DND-41 (cell line): ENCODE results near the gene DNM3.
"Not testable (repeated sequence)": the region's sequence is repeated elsewhere in the genome, so short reads cannot be mapped to it uniquely, and the experiment has no call there.

Experiments used
- ATAC-seq: fragments of 200-7000 bp; cut with Tn5 transposase; 3 replicates; pipeline ENCODE4 v1.9.1; 2021; ENCODE audit warnings: low read depth; ENCODE audit not compliant: insufficient read depth
- DNase-seq: peaks from one replicate; pipeline ENCODE4 v3.0.0-alpha.2; 2020
- H2AFZ ChIP-seq: 2 replicates; pipeline ENCODE4 v1.6.0; 2012; ENCODE audit warnings: low read depth, low read length
- H3K27ac ChIP-seq: 2 replicates; pipeline ENCODE4 v1.5.1; 2012; ENCODE audit warnings: low read length, inconsistent platforms
- H3K27me3 ChIP-seq: fragments of 200-600 bp; sonication (generic); 2 replicates; pipeline ENCODE4 v1.6.0; 2012; ENCODE audit warnings: low read length, mild to moderate bottlenecking, inconsistent platforms; ENCODE audit not compliant: insufficient read depth, poor library complexity
- H3K36me3 ChIP-seq: 2 replicates; pipeline ENCODE4 v1.5.1; 2012; ENCODE audit warnings: low read length, inconsistent platforms; ENCODE audit not compliant: insufficient read depth
- H3K4me1 ChIP-seq: 2 replicates; pipeline ENCODE4 v1.5.1; 2012; ENCODE audit warnings: mild to moderate bottlenecking, low read length; ENCODE audit not compliant: insufficient read depth
- H3K4me2 ChIP-seq: 2 replicates; pipeline ENCODE4 v1.6.0; 2012; ENCODE audit warnings: mild to moderate bottlenecking, moderate library complexity, low read length, inconsistent platforms; ENCODE audit not compliant: insufficient read depth
- H3K4me3 ChIP-seq, 2 experiments: fragments of 200-600 bp in 1 of 2; shearing (Covaris generic) in 1 of 2; 2 replicates each; pipeline ENCODE4 v1.5.1; 2012 to 2016; ENCODE audit warnings: inconsistent platforms in 2 of 2, low read length in 2 of 2, mild to moderate bottlenecking in 2 of 2, low read depth in 1 of 2, moderate library complexity in 1 of 2
- H3K79me2 ChIP-seq: 2 replicates; pipeline ENCODE4 v1.6.0; 2012; ENCODE audit warnings: low read length, inconsistent platforms; ENCODE audit not compliant: insufficient read depth
- H3K9ac ChIP-seq: 2 replicates; pipeline ENCODE4 v1.6.0; 2012; ENCODE audit warnings: low read depth, mild to moderate bottlenecking, inconsistent platforms, low read length, moderate library complexity
- H3K9me3 ChIP-seq: 2 replicates; pipeline ENCODE4 v1.5.1; 2012; ENCODE audit warnings: low read length, moderate library complexity, mild to moderate bottlenecking, inconsistent platforms; ENCODE audit not compliant: insufficient read depth, severe bottlenecking
- H4K20me1 ChIP-seq: 2 replicates; pipeline ENCODE4 v1.6.0; 2012; ENCODE audit warnings: low read length; ENCODE audit not compliant: insufficient read depth
- EZH2 ChIP-seq: IDR thresholded peaks from 3 replicates; pipeline ENCODE4 v1.6.1; 2012; ENCODE audit warnings: borderline replicate concordance, low read depth, mild to moderate bottlenecking, moderate library complexity, low read length, inconsistent platforms; ENCODE audit not compliant: severe bottlenecking
- TF ChIP-seq, protein P1 (sequence below): IDR thresholded peaks from 2 replicates; pipeline ENCODE4 v1.5.1; 2012; ENCODE audit warnings: borderline replicate concordance, low read length, moderate library complexity, mild to moderate bottlenecking; ENCODE audit not compliant: poor library complexity, severe bottlenecking; ENCODE audit errors: extremely low read depth

Gene DNM3

DNA sequence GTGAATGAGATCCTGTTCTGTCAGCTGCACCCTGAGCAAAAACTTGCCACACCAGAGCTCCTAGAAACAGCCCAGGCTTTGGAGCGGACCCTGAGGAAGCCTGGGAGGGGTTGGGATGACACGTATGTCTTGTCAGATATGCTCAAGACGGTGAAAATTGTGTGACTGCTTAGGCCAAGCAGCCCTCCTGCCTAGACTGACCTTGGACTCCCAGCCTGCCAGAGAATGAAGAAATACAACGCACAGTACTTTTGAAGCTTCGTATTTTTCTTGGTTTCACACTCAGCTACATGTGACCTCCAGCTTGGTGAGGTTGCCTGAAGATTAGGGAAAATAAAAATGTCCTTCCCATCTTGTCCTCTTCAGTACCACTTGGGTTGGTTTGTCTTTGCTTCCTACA lies 44.7 kb upstream of the DNM3 start:
- no peaks in the 10 kb centered on the region for H3K4me1 ChIP-seq
- H3K4me3 ChIP-seq: no peak overlapping the region
- DNase-seq (no peak), ATAC-seq (no peak)
- no peaks in the 10 kb centered on the region for H4K20me1 ChIP-seq
- H3K27ac ChIP-seq: no peak overlapping the region
- H3K9ac ChIP-seq: no peak overlapping the region
- H3K4me2 ChIP-seq: no peak overlapping the region
- no peak overlapping the region for H2AFZ ChIP-seq
- no peaks in the 10 kb centered on the region for H3K9me3 ChIP-seq
- H3K27me3 ChIP-seq: no peaks in the 10 kb centered on the region
- peaks cover 73% of the 10 kb centered on the region for H3K36me3 ChIP-seq
- TF ChIP-seq, protein P1, sequence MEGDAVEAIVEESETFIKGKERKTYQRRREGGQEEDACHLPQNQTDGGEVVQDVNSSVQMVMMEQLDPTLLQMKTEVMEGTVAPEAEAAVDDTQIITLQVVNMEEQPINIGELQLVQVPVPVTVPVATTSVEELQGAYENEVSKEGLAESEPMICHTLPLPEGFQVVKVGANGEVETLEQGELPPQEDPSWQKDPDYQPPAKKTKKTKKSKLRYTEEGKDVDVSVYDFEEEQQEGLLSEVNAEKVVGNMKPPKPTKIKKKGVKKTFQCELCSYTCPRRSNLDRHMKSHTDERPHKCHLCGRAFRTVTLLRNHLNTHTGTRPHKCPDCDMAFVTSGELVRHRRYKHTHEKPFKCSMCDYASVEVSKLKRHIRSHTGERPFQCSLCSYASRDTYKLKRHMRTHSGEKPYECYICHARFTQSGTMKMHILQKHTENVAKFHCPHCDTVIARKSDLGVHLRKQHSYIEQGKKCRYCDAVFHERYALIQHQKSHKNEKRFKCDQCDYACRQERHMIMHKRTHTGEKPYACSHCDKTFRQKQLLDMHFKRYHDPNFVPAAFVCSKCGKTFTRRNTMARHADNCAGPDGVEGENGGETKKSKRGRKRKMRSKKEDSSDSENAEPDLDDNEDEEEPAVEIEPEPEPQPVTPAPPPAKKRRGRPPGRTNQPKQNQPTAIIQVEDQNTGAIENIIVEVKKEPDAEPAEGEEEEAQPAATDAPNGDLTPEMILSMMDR: no peak
- TF ChIP-seq EZH2: no peak
- no peaks in the 10 kb centered on the region for H3K79me2 ChIP-seq

DNA sequence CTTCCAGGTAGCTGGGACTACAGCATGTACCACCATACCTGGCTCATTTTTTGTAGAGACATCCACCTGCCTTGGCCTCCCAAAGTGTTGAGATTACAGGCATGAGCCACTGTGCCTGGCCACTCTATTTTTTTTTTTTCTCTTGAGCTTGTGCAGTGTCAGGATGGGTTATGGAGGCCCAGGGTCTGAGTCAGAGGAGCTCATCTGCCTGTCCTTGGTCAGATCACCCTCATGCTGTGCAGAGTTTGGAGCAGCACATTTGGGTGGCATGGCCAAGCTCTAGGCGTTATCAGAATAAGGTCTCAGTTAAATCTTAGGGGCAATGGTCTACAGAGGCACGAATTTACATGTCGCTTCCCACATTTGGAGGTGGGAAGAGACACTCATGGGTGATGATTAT lies 43.0 kb upstream of the DNM3 start:
- ATAC-seq: no peak
- H3K79me2 ChIP-seq: no peaks in the 10 kb centered on the region
- no peaks in the 10 kb centered on the region for H3K9me3 ChIP-seq
- H3K27ac ChIP-seq: no peak overlapping the region
- H3K9ac ChIP-seq: no peak overlapping the region
- no peak overlapping the region for H3K4me2 ChIP-seq
- TF ChIP-seq, protein P1: no peak
- no peak for TF ChIP-seq EZH2
- peaks cover 56% of the 10 kb centered on the region for H3K36me3 ChIP-seq
- no peaks in the 10 kb centered on the region for H3K4me1 ChIP-seq
- H2AFZ ChIP-seq: no peak overlapping the region
- H4K20me1 ChIP-seq: no peaks in the 10 kb centered on the region
- DNase-seq: no peak
- no peaks in the 10 kb centered on the region for H3K27me3 ChIP-seq
- H3K4me3 ChIP-seq: no peak overlapping the region

DNA sequence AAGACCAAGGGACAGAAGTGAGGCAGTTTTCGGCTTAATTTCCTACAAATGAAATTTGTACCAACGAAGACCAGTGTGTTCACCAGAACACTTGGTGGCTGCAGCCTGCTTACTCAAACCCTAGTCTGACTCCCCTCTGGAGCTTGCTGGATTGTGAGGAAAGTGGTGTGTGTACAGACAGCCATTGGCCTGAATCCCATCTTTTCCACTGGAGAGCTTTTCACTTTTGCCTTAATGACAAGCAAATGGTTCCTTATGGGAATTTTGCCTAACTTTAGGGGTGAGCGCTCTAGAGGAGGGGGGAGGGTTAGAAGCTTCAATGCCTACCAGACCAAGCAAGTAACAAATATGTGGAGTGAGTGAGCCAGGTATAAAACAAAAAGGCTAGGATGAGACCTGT lies 42.5 kb upstream of the DNM3 start:
- DNase-seq (no peak), ATAC-seq (no peak)
- Histone ChIP-seq H3K9me3 (no peaks in the 10 kb centered on the region), H3K9ac (no peak overlapping the region), H3K79me2 (no peaks in the 10 kb centered on the region), H3K27ac (no peak overlapping the region), H4K20me1 (no peaks in the 10 kb centered on the region), H3K36me3 (peaks cover 53% of the 10 kb centered on the region), H3K4me1 (no peaks in the 10 kb centered on the region), H2AFZ (no peak overlapping the region), H3K27me3 (no peaks in the 10 kb centered on the region), H3K4me3 (no peak overlapping the region), H3K4me2 (no peak overlapping the region)
- TF ChIP-seq EZH2: no peak
- TF ChIP-seq, protein P1: no peak

DNA sequence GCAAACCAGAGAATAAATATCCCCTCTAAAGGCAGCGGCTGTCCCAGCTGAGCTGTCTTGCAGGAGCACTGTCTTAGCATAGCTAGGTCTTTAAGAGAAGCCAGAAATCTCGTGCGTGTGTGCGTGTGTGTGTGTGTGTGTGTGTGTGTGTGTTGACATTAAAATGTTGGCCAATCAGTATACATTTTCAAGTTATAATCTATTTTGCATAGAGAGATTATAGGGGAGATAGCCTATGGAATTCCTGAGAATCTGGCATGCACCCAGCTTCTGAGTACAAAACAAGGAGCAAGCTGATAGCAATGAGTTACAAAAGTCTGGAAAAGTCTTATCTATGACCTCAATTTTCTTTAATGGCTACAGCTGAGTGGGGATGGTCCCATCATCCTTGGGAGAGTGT lies 42.1 kb upstream of the DNM3 start:
- Histone ChIP-seq H4K20me1 (no peaks in the 10 kb centered on the region), H3K9ac (no peak overlapping the region), H3K36me3 (peaks cover 49% of the 10 kb centered on the region), H3K27me3 (no peaks in the 10 kb centered on the region), H3K4me1 (no peaks in the 10 kb centered on the region), H2AFZ (no peak overlapping the region), H3K79me2 (no peaks in the 10 kb centered on the region), H3K9me3 (no peaks in the 10 kb centered on the region), H3K4me3 (no peak overlapping the region), H3K4me2 (no peak overlapping the region), H3K27ac (no peak overlapping the region)
- DNase-seq (no peak), ATAC-seq (no peak)
- TF ChIP-seq, protein P1: no peak
- TF ChIP-seq EZH2: no peak

DNA sequence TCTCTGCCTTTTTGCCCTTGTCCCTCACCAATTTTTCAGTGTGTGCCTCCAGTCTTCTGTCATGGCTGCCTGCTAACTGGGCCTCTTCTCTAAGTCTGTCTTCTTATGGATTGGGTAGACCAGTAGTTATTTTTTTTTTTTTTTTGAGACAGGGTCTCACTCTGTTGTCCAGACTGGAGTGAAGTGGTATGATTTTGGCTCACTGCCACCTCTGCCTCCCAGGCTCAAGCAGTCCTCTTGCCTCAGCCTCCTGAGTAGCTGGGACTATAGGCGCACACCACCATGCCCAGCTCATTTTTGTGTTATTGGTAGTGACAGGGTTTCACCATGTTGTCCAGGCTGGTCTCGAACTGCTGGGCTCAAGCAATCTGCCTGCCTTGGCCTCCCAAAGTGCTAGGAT lies 41.6 kb upstream of the DNM3 start:
- DNase-seq, H3K9ac ChIP-seq, H4K20me1 ChIP-seq, H3K4me1 ChIP-seq, H2AFZ ChIP-seq, H3K4me3 ChIP-seq, ATAC-seq, H3K27me3 ChIP-seq, H3K79me2 ChIP-seq, H3K27ac ChIP-seq, H3K4me2 ChIP-seq, H3K9me3 ChIP-seq: not testable (repeated sequence)
- peaks cover 44% of the 10 kb centered on the region for H3K36me3 ChIP-seq
